GM21515 (cell line): ENCODE measurements around the gene DGKI.
"Not testable (repeated sequence)": the region's sequence is repeated elsewhere in the genome, so short reads cannot be mapped to it uniquely, and the experiment has no call there.

Source experiments
- ATAC-seq: cut with Tn5 transposase; IDR thresholded peaks from one replicate; pipeline ENCODE4 v1.9.1; 2021; ENCODE audit not compliant: unreplicated experiment

The DGKI gene

GRCh38 chr7:137836541-137836940 lies 10.2 kb downstream of the DGKI start:
- no peak for ATAC-seq

GRCh38 chr7:137836113-137836509 lies 10.7 kb downstream of the DGKI start:
- no peak for ATAC-seq

GRCh38 chr7:137835486-137836112 lies 11.2 kb downstream of the DGKI start:
- ATAC-seq: no peak

- ATAC-seq: no peak
These were observed 12.2 kb downstream of the DGKI start for GRCh38 chr7:137834552-137834951.

- not testable (repeated sequence) for ATAC-seq
These were observed 13.8 kb downstream of the DGKI start for GRCh38 chr7:137832990-137833389.

- no peak for ATAC-seq
These were observed 14.4 kb downstream of the DGKI start for GRCh38 chr7:137832382-137832781.

GRCh38 chr7:137831555-137831954 lies 15.2 kb downstream of the DGKI start:
- not testable (repeated sequence) for ATAC-seq

GRCh38 chr7:137829337-137829992 lies 17.3 kb downstream of the DGKI start:
- ATAC-seq: no peak

- no peak for ATAC-seq
These were observed 18.3 kb downstream of the DGKI start for GRCh38 chr7:137828456-137828855.

GRCh38 chr7:137825489-137825888 lies 21.3 kb downstream of the DGKI start:
- no peak for ATAC-seq

- peak; percentile 73 for ATAC-seq
These were observed 25.9 kb downstream of the DGKI start for GRCh38 chr7:137820677-137821420.

- no peak for ATAC-seq
These were observed 26.6 kb downstream of the DGKI start for GRCh38 chr7:137820156-137820555.

- no peak for ATAC-seq
These were observed 28.7 kb downstream of the DGKI start for GRCh38 chr7:137818036-137818435.

- ATAC-seq: no peak
These were observed 30.0 kb downstream of the DGKI start for GRCh38 chr7:137816696-137817320.

- no peak for ATAC-seq
These were observed 33.2 kb downstream of the DGKI start for GRCh38 chr7:137813541-137813940.

GRCh38 chr7:137810248-137810647 lies 36.5 kb downstream of the DGKI start:
- no peak for ATAC-seq

- no peak for ATAC-seq
These were observed 41.9 kb downstream of the DGKI start for GRCh38 chr7:137804836-137805235.

GRCh38 chr7:137801491-137801890 lies 45.3 kb downstream of the DGKI start:
- ATAC-seq: no peak

- ATAC-seq: no peak
These were observed 45.8 kb downstream of the DGKI start for GRCh38 chr7:137801003-137801402.

GRCh38 chr7:137798073-137798763 lies 48.6 kb downstream of the DGKI start:
- peak; percentile 97 for ATAC-seq

GRCh38 chr7:137795211-137795610 lies 51.6 kb downstream of the DGKI start:
- ATAC-seq: no peak
